ENCODE data around the gene SLC17A3. TPM values are rescaled to one million over a fixed set of nuclear protein-coding genes. Genes with fewer than 3 reads are reported as not detected.

Gene SLC17A3
- total RNA-seq, 2 donors from 2014 or later, result not detected

- H3K4me1 ChIP-seq, result no peaks in the 10 kb centered on the region
These were observed 24.4 kb upstream of the SLC17A3 start for GRCh38 chr6:25898289-25898977.

GRCh38 chr6:25896252-25896651 lies 22.2 kb upstream of the SLC17A3 start:
- Histone ChIP-seq H3K36me3 (no peaks in the 10 kb centered on the region), H3K9me3 (no peaks in the 10 kb centered on the region), H3K27me3 (no peaks in the 10 kb centered on the region), H3K4me1 (no peaks in the 10 kb centered on the region), H3K27ac (no peak overlapping the region), H3K4me3 (no peak overlapping the region)
- no peak for DNase-seq (ENCODE audit: low spot score)
- TF ChIP-seq CTCF (IDR thresholded peaks at IDR 0.05), result no peak

More at GRCh38 chr6:25898289-25898977, 24.4 kb upstream of the SLC17A3 start:
- no peak for TF ChIP-seq CTCF (IDR thresholded peaks at IDR 0.05)
- no peaks in the 10 kb centered on the region for H3K27me3 ChIP-seq
- no peaks in the 10 kb centered on the region for H3K36me3 ChIP-seq
- no peak overlapping the region for H3K27ac ChIP-seq
- no peak for DNase-seq (ENCODE audit: low spot score)
- no peak overlapping the region for H3K4me3 ChIP-seq
- no peaks in the 10 kb centered on the region for H3K9me3 ChIP-seq

- H3K27ac ChIP-seq, result no peak overlapping the region
- DNase-seq (ENCODE audit: low spot score), result no peak
- H3K4me3 ChIP-seq, result no peak overlapping the region
- H3K36me3 ChIP-seq, result no peaks in the 10 kb centered on the region
- no peaks in the 10 kb centered on the region for H3K4me1 ChIP-seq
- H3K9me3 ChIP-seq, result no peaks in the 10 kb centered on the region
- TF ChIP-seq CTCF (IDR thresholded peaks at IDR 0.05), result no peak
- no peaks in the 10 kb centered on the region for H3K27me3 ChIP-seq
These were observed 21.7 kb upstream of the SLC17A3 start for GRCh38 chr6:25895771-25896170.

- no peak for TF ChIP-seq CTCF (IDR thresholded peaks at IDR 0.05)
- Histone ChIP-seq H3K9me3 (no peaks in the 10 kb centered on the region), H3K27ac (no peak overlapping the region), H3K36me3 (no peaks in the 10 kb centered on the region), H3K4me3 (no peak overlapping the region), H3K27me3 (no peaks in the 10 kb centered on the region), H3K4me1 (no peaks in the 10 kb centered on the region)
- no peak for DNase-seq (ENCODE audit: low spot score)
These were observed 19.7 kb upstream of the SLC17A3 start for GRCh38 chr6:25893778-25894177.

GRCh38 chr6:25892877-25893276 lies 18.8 kb upstream of the SLC17A3 start:
- H3K36me3 ChIP-seq, result no peaks in the 10 kb centered on the region
- DNase-seq (ENCODE audit: low spot score), result no peak
- TF ChIP-seq CTCF (IDR thresholded peaks at IDR 0.05), result no peak
- no peak overlapping the region for H3K27ac ChIP-seq
- H3K27me3 ChIP-seq, result no peaks in the 10 kb centered on the region
- no peak overlapping the region for H3K4me3 ChIP-seq
- no peaks in the 10 kb centered on the region for H3K9me3 ChIP-seq
- H3K4me1 ChIP-seq, result no peaks in the 10 kb centered on the region

Measured in right atrium auricular region (tissue), 2 donors.